GM21447 (cell line): ENCODE data around the gene SNCAIP.

Experiments
- ATAC-seq: cut with Tn5 transposase; IDR thresholded peaks from one replicate; pipeline ENCODE4 v1.9.1; 2021; ENCODE audit not compliant: unreplicated experiment

Gene SNCAIP

DNA sequence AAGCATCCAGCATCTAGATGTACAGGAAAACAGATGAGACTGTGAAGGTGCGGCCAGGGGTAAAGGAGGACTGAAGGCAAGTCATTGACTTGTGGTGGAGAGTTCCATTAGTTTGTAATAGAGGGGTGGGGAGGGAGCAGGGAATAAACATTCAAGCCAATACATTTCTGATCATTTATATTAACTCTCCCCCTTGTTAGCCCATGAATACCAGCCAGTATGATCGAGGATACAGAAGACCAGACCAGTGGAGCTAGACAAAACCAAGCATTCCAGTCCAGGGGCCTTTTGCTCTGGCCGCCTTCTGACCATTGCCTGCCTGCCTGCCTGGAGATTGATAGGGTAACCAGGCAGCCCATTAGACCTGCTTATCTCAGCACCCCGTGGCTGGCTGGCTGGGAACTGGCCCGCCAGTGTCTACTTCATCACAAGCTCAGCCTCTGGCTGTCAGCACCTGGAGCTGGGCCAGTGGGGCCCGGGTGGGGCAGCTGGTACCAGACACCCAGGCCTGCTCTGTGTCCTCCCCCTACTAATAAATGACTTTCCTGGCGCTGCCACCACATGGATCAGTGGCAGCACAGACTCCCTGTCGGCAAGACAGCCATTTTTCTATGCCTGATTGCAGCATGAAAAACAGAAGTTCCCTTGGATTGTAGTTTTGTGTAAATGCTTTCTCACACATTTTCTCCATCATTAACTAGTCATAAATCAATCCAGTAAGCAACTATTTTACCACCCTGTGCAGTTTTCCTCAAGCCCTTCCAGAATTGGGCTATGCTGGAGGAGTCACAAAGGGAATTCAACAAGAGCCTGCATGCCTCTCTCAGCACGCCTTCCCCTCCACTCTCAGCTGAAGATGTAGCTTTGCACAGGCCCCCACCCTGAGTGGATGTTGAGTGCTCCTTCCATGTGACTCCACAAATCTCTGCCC is 181.3 kb downstream of the SNCAIP start:
- ATAC-seq, result no peak

DNA sequence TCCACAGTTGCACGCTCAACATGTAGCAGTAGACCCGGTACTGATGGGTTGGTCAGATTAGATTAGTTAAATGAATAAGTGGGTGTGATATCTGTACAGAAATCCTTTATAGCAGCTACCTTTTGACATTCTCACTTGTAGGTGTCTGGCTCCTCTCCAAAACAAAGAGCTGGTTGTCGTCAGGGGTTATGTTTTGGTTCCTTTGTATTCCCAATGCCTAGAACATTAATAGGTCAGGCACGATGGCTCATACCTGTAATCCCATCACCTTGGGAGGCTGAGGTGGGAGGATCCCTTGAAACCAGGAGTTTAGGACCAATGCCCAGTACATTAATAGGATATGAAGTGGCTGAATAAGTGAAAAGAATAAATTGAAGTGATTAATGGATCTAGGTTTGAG is 182.1 kb downstream of the SNCAIP start:
- ATAC-seq, result no peak

DNA sequence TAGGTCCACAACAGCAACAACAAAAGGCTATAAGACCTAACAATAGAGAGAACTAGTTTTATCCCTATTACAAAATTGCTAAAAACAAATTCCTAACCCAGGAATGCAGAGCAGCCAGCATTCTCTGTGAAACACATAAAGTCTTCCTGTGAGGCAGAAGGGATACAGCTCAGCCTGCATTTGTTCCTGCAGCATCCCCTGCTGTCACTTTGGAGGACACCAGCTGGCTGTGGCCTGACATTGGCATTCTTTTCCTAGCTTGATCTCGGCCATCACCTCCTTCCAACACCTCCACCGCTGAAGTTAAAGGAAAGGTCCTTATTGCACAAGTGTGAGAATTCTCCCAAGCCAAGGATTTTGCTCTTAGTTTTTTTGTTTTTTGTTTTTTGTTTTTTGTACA is 186.1 kb downstream of the SNCAIP start:
- no peak for ATAC-seq

DNA sequence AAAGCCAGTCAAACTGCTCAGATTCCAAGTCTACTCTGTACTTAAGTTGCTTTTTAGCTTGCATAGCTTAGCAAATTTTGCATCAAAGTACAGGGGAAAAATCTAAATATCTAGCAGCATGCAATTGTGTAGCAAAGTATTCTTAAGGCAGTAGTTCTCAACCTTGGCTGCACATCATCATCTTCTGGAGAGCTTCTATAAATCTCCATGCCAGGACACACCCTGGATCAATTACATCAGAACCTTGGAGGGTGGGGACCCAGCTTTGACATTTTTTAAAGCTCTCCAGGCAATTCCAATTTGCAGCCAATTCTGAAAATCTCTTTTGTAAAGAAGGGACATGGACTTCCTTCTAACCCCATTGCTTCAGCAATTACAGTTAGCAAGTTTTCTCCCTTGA is 187.5 kb downstream of the SNCAIP start:
- no peak for ATAC-seq

DNA sequence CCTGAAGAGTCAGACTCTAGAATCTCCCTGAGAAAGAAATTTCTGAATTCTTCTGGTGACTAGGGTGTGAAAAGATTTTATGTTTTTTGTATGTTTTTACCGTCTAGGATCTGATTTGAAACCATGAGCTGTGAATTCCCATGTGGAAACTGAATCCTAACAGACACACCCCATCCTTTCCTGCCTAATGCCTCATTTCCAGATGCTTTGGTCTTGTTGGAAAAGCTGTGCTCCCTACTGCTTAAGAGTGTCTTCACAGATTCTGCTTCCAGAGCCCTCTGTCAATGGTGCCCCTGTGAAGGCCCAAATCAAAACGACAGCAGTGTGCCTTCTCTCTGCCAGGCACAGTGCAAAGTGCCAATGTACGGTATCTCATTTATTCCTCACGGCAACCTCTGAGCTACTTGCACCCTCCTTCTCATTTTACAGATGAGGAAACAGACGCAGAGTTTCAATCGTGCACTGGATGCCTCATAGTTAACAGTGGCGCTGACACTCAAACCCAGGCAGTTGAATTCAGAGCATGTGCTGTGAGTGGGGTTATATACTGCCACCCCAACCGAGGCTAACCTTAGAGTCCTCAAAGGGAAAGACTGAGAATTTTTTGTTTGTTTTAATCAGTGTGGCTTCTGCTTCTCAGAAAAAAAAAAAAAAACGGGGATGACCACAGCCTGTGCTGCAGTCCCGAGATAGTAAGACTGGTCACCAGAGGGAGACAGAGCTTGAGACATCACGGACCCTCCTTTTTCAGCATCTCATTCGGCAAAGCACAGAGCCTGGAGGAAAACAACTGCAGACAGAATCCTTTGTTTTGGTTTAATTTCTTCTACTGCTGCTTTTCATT is 188.4 kb downstream of the SNCAIP start:
- no peak for ATAC-seq

DNA sequence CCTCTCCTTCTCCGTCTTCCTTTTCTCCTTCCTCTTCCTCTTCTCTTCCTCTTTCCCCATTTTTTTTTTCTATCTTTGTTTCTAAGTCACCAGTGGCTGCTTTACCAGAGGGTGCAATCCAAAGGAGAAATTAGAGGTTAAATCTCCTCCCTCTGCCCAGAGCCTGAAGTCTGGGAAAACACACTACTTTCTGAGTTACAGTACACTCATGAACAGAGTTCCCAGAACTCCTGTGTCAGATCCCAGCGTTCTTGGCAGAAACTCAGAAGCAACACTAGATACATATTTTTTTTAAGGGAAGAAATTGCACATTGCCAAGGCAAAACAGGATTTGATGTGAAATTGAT is 189.0 kb downstream of the SNCAIP start:
- ATAC-seq, result no peak

DNA sequence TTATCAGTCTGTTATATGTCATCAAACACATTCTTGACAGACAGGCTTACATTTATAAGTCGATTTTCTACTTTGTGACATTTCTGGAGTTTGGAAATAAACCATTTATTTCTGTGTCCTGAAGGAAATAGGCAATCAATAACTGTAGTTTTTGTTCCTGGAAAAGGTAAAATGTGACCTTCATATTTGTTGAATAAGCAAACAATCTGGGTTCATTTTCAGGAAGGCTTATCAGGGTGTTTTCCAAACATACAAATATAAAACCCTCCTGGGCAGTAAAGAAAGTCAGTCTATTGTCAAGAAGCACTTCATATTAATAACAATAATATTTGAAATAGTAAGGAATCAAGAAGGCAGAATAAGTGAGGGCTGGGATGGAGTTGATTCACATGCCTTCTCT is 195.0 kb downstream of the SNCAIP start:
- no peak for ATAC-seq

DNA sequence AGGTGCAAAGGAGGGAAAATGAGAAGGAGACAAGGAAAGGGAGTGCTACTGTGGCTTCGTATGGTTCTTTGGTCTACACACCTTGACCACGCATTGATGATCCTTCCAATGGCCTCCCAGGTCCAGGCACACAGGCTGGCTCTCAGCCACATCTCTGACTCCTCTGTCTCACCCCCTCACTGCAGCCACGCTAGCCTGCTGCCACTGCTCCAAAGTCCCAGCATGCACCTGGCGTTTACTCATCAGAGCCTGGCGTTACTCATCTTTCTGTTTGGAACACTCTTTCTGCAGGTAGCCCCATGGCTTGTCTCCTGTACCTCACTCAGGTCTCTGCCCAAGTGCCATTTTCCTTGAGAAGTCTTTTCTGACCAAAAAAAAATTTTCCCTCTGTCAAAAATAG is 195.5 kb downstream of the SNCAIP start:
- ATAC-seq, result no peak

DNA sequence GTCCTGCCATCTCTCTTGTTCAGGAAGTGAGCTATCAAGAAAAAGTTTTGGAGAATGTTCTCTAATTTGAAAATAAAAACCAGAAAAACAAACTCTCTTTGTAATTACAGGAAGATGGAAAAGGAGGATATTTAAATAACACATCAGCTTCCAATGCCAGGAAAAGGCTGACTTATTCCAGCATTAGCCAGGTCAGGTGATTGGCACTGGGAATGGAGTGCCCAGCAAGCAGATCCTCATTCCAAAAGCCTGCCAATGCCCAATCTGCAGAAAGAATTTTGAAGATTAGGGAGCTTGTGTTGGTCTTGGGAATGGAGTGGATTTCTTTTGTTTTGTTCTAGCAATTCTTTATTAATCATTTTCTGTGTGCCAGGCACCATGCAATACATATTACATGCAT is 196.6 kb downstream of the SNCAIP start:
- ATAC-seq, result no peak
